ENCODE measurements around the gene AKAP6. TPM values are rescaled to one million over a fixed set of nuclear protein-coding genes. Genes with fewer than 3 reads are reported as not detected.

AKAP6 gene
- total and polyA plus RNA-seq, 2 of the 8 experiments (the other 6 are each of a cell fraction or from before 2014, with no cell fraction given) = 0.09 to 0.89 TPM

- Histone ChIP-seq H4K91ac (replicated peaks; ENCODE audit: insufficient read length, low read length) (no peak overlapping the region), H3K23me2 (ENCODE audit: low read depth, low read length) (no peaks in the 10 kb centered on the region; the same call in 1 of the 2 replicates), H3K9ac (replicated peaks in 1 of 4; ENCODE audit: extremely low read depth in 1 of 4, low read depth in 3 of 4, low read length in 3 of 4) (no peak overlapping the region), H2BK12ac (ENCODE audit: low read depth, low read length) (no peak overlapping the region), H2BK15ac (ENCODE audit: low read length) (no peak overlapping the region), H2BK5ac (ENCODE audit: low read depth, low read length) (no peak overlapping the region), H2BK20ac (ENCODE audit: low read length) (no peak overlapping the region), H3K23ac (ENCODE audit: insufficient read length) (no peak overlapping the region), H3K14ac (ENCODE audit: insufficient read length) (no peak overlapping the region), H2AK5ac (ENCODE audit: low read depth, low read length) (no peak overlapping the region), H3K4me3 (ENCODE audit: extremely low read depth in 1 of 4, insufficient read depth in 2 of 4, low read depth in 3 of 4, low read length in 4 of 4) (no peak overlapping the region), H3K4me1 (replicated peaks in 1 of 4; ENCODE audit: control insufficient read depth in 3 of 4, insufficient read depth in 4 of 4, low read length in 3 of 4) (peaks cover 0 to 5% (median 0%) of the 10 kb centered on the region in 4 experiments; a peak in 2 of 7 replicates), H3K4me2 (ENCODE audit: insufficient read depth in 1 of 2, low read depth in 2 of 2, low read length in 2 of 2) (no peak overlapping the region), H3K4ac (replicated peaks; ENCODE audit: insufficient read length, low read depth, low read length) (no peak overlapping the region), H4K5ac (ENCODE audit: insufficient read length, low read depth, low read length) (no peak overlapping the region), H4K8ac (ENCODE audit: extremely low read depth, insufficient read depth, low read length) (no peak overlapping the region), H3K9me3 (ENCODE audit: insufficient read depth in 2 of 2, low read depth in 1 of 2, low read length in 1 of 2) (no peaks in the 10 kb centered on the region), H4K20me1 (replicated peaks in 1 of 2; ENCODE audit: control insufficient read depth in 1 of 2, insufficient read depth in 2 of 2, low read length in 2 of 2) (no peaks in the 10 kb centered on the region), H3K18ac (ENCODE audit: extremely low read depth, low read length) (no peak overlapping the region), H3K79me2 (ENCODE audit: control insufficient read depth in 1 of 2, insufficient read depth in 2 of 2, low read length in 2 of 2) (no peaks in the 10 kb centered on the region), H3K36me3 (ENCODE audit: control insufficient read depth in 2 of 4, insufficient read depth in 4 of 4, low read length in 3 of 4) (no peaks in the 10 kb centered on the region), H3K56ac (replicated peaks; ENCODE audit: insufficient read length, low read depth, low read length) (no peak overlapping the region), H3K27ac (ENCODE audit: low read depth, low read length) (no peak overlapping the region), H2BK120ac (replicated peaks; ENCODE audit: low read depth, low read length) (no peak overlapping the region), H3K27me3 (replicated peaks in 1 of 4; ENCODE audit: control insufficient read depth in 3 of 4, extremely low read depth in 1 of 4, insufficient read depth in 3 of 4, low read length in 3 of 4) (peaks cover 0 to 1% (median 0%) of the 10 kb centered on the region in 4 experiments; a peak in 1 of 7 replicates), H2AFZ (ENCODE audit: low read length) (no peak overlapping the region), H3K79me1 (ENCODE audit: low read depth, low read length) (no peaks in the 10 kb centered on the region)
- CTCF ChIA-PET (ENCODE audit: partially characterized antibody) = no interaction called here
- WGBS, 2 experiments (ENCODE audit: extremely low coverage in 1 of 2, insufficient coverage in 1 of 2, insufficient read length in 1 of 2, insufficient replicate concordance in 2 of 2, low coverage in 1 of 2, low lambda C conversion rate in 2 of 2, missing lambda C conversion rate in 1 of 2) = 90% methylated on average over 3 of the region's 3 CpGs; no CpG with 5 or more reads in 1 of the 2 experiments
- DNase-seq (ENCODE audit: low read depth in 1 of 2, low spot score in 2 of 2) (no peak), FAIRE-seq (no peak)
- POLR2A ChIA-PET (ENCODE audit: partially characterized antibody) = no interaction called here
- TF ChIP-seq, protein P1, sequence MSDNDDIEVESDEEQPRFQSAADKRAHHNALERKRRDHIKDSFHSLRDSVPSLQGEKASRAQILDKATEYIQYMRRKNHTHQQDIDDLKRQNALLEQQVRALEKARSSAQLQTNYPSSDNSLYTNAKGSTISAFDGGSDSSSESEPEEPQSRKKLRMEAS (IDR thresholded peaks at IDR 0.05) = no peak
- TF ChIP-seq NRF1 (IDR thresholded peaks at IDR 0.05; ENCODE audit: low read depth, low read length) (no peak), BRCA1 (IDR thresholded peaks at IDR 0.05; ENCODE audit: low read depth, low read length) (no peak), YY1 (IDR thresholded peaks at IDR 0.05; ENCODE audit: low read depth, low read length) (no peak), KDM4A (IDR thresholded peaks at IDR 0.05; ENCODE audit: low read depth, low read length, severe bottlenecking) (no peak), GTF2F1 (IDR thresholded peaks at IDR 0.05; ENCODE audit: borderline replicate concordance, low read depth, low read length) (no peak), RFX5 (IDR thresholded peaks at IDR 0.05; ENCODE audit: borderline replicate concordance, low read depth, low read length) (no peak)
These were observed 495.1 kb downstream of the AKAP6 start for GRCh38 chr14:32824195-32824594.
